Measurements from ENCODE around the gene NEK11.
"Not testable (repeated sequence)": the region's sequence is repeated elsewhere in the genome, so short reads cannot be mapped to it uniquely, and the experiment has no call there.

NEK11 gene

DNA sequence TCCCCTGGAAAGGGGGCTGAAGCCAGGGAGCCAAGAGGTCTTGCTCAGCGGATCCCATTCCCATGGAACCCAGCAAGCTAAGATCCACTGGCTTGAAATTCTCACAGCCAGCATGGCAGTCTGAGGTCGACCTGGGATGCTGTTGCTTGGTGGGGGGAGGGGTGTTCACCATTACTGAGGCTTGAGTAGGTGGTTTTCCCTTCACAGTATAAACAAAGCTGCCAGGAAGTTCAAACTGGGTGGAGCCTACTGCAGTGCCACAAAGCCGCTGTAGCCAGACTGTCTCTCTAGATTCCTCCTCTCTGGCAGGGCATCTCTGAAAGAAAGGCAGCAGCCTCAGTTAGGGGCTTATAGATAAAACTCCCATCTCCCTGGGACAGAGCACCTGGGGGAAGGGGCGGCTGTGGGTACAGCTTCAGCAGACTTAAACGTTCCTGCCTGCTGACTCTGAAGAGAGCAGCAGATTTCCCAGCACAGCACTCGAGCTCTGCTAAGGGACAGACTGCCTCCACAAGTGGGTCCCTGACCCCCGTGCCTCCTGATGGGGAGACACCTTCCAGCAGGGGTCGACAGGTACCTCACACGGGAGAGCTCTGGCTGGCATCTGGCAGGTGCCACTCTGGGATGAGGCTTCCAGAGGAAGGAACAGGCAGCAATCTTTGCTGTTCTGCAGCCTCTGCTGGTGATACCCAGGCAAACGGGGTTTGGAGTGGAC, 15.8 kb downstream of the NEK11 start:
- DNase-seq (ENCODE audit: low read depth) = not testable (repeated sequence)

DNA sequence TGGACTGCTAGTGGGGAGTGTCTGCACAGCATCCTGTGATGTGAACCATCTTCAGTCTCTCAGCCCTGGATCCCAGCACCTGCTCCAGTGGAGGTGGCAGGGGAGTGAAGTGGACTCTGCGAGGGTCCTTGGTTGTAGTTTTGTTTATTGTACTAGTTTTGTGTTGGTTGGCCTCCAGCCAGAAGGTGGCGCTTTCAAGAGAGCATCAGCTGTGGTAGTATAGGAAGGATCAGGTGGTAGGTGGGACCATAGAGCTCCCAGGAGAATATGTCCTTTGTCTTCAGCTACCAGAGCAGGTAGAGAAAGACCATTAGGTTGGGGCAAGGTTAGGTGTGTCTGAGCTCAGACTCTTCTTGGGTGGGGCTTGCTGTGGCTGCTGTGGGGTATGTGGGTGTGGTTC, 20.9 kb downstream of the NEK11 start:
- DNase-seq (ENCODE audit: low read depth) = no peak

DNA sequence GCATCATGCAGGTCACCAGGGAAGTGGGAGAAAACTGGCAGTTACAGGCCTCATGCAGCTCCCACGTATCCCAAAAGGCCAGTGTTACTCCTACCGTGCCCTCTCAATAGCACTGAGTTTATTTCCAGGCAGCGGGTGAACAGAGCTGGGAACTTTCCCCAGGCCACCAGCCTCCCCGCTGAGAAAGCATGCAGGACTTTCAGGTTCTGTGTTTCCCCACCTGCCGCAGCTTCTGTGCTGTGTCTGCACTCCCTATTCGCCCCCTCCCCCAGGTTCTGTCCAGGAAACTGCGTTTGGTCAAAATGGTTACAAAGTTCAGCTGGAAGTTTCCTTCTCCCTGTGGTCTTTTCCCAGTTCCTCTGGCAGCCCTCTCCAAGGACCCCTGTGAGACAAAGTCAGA, 21.4 kb downstream of the NEK11 start:
- no peak for DNase-seq (ENCODE audit: low read depth)

DNA sequence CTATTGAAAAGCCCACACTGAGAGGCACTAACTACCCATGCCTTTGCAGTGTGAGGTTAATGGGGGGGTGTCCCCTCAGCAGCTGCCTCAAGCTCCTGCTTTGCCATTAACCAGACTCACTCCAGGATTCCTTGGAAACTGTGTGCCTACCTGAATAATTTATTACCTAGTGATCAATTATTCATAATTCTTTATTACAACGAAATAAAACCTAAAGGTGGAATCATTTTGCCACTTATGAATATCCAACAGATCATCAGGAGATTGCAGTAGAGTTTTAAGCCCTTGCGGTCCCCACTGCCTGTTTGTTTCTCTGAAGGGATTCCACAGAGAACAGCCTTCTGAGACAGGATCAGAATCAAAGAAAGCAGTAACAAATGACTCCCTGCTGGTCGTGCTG, 23.3 kb downstream of the NEK11 start:
- no peak for DNase-seq (ENCODE audit: low read depth)

DNA sequence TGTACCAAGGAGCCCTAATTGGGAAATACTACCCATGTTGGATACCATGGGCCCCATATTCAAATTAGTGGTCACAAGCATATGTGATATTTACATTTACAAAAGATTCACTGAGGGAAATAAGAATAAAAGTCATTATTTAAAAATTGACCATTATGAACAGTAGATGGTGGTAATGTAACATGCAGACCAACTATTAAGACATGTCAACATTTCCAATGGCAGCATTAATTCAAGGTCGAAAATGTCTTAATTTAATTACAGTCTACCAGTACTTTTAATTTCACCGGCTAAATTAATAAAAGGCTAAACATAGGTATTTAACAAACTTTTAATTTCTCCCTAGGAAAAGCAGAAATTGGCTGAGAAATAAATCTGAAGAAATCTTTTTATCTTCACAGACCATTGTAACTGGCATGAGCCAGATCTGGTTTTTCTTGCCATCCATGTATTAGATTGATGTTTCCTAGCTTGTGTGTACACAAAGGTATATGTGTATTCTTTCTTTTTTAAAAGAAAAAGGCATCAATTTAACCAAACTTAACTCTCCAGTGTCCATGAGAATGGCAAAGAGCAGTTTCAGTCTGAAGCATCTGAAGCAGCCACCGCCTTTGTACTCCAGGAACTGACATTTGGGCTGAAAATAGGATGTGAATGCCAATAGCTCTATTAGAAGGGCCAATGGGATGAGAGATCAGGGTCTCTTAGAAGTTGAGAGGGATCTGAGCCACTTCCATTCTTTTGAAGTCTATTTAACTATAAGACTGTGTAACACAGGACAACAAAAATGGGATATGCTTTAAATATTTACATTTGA, 26.6 kb downstream of the NEK11 start:
- no peak for DNase-seq (ENCODE audit: low read depth)

DNA sequence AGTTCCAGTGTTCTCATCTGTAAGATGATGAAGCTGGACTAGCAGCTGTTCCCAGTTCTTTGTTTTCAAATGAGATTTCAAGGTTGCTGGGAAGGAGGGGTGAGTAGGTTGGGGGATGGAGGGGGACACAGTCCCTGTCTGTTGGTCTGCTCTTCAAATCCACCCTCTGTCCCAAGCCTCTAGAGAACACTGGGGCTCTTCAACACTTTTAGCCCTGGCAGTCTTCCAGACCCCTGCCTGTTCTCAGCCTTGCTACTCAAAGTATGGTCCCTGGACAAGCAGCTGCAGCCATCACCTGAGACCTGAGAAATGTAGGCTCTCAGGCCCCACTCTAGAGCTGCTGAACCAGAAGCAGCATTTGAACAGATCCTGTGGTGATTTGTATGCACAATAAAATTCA, 41.3 kb downstream of the NEK11 start:
- DNase-seq (ENCODE audit: low read depth) = no peak

DNA sequence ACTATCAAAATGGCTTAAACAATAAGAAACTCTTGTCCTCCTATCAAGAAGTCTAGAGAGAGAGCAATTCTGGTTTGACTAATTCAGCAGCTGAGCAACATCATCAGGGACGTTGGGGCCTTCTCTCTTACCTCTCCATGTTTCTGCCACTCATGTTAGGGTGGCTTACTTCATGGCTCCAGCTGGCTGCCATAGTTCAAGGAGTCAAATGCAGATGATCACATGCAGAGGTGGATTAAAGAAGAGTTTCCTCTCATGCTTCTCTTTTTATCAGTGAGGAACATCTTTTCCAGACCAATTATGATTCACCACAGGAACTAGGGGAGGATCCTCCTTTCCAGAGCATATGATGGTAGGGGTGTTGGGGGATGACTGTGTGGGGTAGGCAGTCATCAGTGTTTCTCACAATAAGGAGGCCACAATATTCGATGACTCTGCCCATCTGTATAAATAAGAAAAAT, 45.5 kb downstream of the NEK11 start:
- no peak for DNase-seq (ENCODE audit: low read depth)

DNA sequence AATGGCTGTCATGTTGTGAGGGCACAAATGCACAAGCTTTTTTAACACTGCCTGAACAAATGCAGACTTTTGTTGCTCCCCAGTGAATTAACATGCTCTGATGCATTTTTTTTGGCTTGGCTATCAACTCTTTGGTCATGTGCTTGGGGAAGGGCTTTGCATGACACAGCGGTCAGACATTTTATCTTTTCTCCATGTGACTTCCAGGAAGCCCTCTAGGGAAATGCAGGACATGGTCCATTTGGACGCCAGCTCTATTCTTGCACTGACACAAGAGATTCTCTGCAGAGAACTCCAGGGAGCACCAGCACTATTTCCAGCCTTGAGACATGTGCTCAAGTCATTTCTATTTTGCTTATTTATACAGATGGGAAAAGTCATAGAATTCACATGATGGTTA, 46.2 kb downstream of the NEK11 start:
- DNase-seq (ENCODE audit: low read depth) = no peak

DNA sequence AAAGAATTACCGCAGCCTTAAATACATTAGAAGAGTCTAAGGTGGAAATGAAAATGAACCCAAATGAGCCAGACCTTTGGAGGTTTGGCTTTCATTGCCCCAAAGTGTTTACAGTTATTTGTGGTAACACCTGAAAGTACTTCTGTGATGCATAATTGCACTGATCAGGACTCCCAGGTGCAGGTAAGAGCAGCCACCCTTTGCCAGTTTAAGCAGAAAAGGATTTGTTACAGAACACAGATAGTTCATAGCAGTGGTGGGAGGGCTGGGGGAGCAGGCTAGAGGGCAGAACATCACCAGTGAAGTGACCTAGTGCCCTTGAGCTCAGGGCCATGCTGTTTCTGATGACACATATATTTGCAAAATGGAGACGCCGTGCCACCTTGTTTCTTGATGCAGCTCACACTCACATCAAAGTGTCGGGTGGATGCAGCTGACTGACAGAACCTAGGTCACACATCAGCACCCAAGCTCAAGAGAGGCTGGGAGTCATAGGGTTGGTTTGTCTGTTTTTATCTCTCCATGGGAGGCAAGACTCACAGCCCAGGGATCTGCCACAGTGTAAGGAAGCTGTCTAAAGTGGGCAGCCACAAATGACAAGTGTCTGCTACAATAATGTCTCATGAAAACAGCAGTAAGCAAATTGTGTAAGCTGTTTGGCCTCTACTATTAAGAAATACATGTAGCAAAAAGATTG, 49.1 kb downstream of the NEK11 start:
- DNase-seq (ENCODE audit: low read depth) = no peak

- no peak for DNase-seq (ENCODE audit: low read depth)
Measured at GRCh38 chr3:131077904-131078303, 51.2 kb downstream of the NEK11 start.

DNA sequence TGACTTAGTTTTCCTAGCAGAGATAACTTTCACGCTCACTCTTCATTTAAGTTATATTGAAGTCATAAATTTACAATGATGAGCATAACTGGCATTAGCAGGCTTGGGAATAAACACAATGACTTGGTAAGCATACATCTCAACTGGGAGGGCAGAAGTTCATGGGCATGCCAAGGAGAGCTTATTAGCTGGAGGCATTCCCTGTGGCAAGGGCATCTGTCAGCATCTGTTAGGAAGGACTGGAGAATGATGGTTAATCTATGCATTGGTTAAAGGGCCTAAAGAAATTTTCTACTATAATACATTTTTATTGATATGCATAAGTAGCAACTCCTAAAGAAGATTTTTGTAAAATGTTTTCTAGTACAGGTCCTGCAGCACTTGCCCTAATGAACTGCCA, 52.4 kb downstream of the NEK11 start:
- no peak for DNase-seq (ENCODE audit: low read depth)

GRCh38 chr3:131081224-131081623, 54.5 kb downstream of the NEK11 start:
- no peak for DNase-seq (ENCODE audit: low read depth)

DNA sequence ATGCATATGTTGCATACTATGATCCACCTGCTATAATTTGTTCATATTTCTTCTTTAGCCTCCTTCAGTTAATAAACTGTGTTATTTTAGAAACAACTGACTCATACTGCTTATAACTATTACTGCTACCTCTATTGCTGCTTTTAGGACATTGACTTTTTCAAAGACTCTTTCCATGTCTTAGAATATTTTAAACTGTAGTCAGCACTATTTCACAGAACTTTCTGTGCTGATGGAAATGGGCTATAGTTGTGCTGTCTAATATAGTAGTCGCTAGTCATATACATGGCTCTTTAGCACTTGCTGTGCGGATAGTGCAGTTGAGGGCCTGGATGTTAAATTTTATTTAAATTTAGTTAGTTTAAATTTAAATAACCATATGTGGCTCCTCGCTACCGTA, 55.6 kb downstream of the NEK11 start:
- DNase-seq (ENCODE audit: low read depth) = no peak

DNA sequence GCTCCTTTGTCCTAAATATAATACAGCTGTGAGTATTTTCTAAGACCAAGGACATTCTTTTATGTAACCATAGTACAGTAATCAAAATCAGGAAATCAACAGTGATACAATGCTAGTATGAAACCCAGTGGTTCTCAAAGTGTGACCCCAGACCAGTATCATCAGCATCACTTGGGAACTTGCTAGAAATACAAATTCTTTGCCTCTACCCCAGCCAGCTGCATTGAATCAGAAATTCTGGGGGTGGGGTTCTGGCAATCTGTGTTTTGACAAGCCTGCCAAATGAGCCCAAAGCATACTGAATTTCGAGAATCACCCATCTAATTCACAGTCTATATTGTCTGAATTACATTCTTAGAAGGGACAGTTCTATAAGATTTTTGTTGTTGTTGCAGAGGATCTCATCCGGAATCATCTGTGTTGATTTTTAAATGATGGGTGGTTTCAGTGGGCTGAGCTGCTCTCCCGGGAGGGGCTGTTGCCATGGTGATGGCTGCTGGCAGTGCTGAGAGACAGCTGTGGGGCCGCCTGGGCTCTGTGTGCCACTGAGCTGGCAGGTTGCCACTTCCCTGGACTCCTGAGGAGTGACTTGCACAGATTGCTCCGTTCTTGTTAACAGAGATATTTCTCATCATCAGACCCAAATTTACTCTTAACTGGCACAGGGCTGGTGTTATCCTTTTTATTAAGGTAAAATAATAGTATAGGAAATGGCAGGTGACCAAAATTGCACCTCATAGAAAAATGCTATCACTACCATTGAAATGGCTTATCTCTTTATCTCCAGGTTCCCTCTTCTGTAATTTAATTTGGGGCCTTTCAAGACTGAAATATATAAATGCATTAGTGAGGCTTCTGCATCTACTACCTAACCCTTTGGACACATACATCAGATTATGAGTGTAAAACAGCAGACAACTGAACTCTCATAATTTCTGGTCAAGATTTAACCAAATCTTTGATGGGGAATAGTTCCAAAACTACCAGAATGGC, 56.5 kb downstream of the NEK11 start:
- DNase-seq (ENCODE audit: low read depth) = no peak

DNA sequence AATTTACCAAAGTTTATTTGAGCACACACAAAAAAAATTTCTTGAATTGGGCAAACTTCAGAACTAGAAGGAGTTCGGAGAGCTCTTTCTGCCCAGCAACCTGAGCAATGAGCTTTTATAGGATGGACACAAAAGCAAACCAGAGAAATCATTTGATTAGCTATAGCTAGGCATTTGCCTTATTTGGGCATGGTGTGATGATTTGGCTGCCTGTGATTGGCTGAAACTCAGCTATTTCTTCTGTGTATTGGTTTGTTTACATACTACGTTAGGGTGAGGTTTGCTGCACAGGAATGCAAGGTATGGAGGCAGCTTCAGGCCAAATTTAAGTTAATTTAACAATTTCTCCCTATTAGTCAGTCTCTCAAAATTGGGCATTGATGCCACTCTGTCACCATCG, 65.1 kb downstream of the NEK11 start:
- no peak for DNase-seq (ENCODE audit: low read depth)

GRCh38 chr3:131107637-131108433, 81.2 kb downstream of the NEK11 start:
- no peak for DNase-seq (ENCODE audit: low read depth)

- no peak for DNase-seq (ENCODE audit: low read depth)
Measured at GRCh38 chr3:131109156-131109555, 82.5 kb downstream of the NEK11 start.

GRCh38 chr3:131110087-131110486, 83.4 kb downstream of the NEK11 start:
- DNase-seq (ENCODE audit: low read depth) = no peak

DNA sequence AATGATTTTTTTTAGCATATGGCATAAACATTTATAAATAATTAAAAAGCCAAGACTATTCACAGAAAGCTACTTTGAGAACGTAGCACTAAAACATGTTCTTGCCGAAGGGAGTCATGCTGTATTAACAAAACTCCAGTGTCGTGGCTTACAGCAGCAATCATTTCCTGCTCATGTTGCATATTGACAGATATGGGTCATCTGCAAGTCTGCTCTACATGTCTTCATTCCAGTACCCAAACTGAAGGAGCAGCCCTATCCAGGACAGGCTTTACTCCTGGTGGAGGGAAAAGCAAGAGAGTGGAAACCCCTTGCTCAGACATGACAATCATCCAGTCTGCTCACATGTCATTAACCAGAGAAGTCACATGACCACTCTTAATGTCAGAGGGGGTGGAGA, 87.6 kb downstream of the NEK11 start:
- DNase-seq (ENCODE audit: low read depth) = no peak

DNA sequence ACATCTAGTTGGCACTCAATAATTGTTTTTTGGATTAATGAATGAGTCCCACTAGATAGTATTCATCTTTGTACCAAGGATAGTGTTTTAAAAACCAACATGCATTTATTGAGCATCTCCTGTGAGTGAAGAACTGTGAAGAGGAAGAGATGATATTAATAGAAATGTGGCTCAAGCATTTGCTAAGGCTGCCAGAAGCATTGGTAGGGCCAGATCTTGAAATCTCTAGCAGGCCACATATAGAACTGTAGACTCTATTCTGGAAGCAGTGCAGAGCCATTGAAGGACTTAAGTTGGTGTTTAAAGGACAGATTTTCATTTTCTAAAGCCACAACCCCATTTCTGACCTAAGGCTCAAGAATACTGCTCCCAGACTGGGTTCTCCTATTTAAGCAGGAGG, 99.0 kb downstream of the NEK11 start:
- DNase-seq (ENCODE audit: low read depth) = no peak

DNA sequence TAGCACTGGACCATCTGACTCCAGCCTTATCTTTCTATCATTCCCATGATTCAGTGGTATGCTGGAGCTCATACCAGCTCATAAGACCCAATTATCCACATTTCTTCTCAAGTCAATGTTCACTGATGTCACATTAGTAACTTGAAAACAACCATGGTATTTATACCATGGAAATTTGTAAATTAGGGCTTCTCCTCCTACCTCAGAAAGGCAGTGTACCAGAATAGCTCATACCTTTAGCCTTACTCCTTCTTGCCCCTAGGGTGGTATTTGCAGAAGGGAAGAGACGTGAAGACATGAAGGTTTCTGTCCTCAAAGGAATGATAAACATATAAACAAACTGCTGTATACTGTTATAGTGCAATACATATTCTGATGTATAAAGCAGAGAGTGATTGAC, 114.2 kb downstream of the NEK11 start:
- DNase-seq (ENCODE audit: low read depth) = no peak
